ENCODE data around the gene IFIT3.

Gene IFIT3

DNA sequence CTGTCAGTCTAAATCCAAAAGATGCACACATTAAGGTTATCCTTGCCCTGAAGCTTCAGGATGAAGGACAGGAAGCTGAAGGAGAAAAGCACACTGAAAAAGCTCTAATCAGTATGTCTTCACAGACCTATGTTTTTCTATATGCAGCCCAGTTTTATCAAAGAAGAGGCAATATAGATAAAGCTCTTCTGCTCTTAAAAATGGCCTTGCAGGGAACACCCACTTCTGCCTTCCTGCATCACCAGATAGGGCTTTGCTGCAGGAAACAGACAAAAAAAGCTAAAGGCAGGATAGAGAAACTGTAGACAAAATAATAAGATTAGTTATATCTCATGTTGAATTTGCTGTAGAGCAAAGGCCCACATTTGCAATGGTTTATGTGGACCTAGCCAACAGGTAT, 35.1 kb downstream of the IFIT3 start:
- DNase-seq: no peak

DNA sequence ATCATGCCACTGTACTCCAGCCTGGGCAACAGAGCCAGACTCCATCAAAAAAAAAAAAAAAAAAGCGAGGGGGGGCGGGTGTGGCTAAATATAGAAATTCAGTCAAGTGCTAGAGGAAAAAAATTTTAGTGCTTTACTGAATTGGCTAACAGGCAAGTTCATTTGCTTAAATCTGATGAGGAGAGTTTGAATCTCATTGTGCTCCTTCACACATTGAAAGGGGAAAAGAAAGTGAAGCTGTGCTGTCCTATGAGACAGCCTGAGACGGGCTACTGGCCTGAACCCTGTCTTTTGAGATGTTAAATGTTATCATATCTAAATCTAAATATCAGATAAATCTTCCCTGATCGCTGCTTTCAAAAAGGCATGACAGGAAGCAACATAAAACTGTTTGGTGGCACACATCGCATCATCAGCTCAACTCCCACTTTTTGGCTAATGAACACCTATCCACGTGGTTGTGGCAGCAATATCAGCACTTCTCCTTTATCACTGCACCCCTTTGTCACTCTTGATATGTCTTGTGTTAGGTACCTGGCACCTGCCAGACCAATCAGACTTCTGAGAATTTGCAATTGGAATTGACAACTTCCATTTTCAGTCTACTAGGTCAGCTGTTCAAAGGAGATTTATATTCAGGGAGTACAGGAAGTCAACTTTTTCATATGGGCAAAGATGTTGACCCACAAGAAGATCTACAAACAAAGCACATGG, 36.1 kb downstream of the IFIT3 start:
- no peak for DNase-seq

- DNase-seq: no peak
These were observed 36.7 kb downstream of the IFIT3 start for GRCh38 chr10:89364531-89364930.

DNA sequence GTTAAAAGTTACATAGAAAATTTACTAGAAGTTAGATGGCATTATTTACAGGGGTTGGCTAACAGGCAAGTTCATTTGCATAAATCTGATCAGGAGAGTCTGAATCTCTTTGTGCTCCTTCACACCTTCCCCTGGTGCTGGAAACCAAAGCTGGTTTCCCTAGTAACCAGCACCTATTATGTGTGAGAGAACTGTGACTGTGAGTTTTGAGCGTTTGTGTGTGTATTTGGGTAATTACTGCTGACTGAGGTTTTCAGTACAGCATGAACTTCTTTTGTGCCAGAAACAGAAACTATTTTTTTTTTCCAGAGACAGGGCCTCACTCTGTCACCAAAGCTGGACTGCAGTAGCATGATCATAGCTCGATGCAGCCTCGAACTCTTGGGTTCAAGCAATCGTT, 39.7 kb downstream of the IFIT3 start:
- DNase-seq: no peak

GRCh38 chr10:89368129-89368528, 40.3 kb downstream of the IFIT3 start:
- no peak for DNase-seq

- DNase-seq: no peak
These were observed 41.6 kb downstream of the IFIT3 start for GRCh38 chr10:89369156-89370105.

GRCh38 chr10:89371079-89371478, 43.3 kb downstream of the IFIT3 start:
- no peak for DNase-seq

GRCh38 chr10:89371987-89372386, 44.2 kb downstream of the IFIT3 start:
- no peak for DNase-seq

DNA sequence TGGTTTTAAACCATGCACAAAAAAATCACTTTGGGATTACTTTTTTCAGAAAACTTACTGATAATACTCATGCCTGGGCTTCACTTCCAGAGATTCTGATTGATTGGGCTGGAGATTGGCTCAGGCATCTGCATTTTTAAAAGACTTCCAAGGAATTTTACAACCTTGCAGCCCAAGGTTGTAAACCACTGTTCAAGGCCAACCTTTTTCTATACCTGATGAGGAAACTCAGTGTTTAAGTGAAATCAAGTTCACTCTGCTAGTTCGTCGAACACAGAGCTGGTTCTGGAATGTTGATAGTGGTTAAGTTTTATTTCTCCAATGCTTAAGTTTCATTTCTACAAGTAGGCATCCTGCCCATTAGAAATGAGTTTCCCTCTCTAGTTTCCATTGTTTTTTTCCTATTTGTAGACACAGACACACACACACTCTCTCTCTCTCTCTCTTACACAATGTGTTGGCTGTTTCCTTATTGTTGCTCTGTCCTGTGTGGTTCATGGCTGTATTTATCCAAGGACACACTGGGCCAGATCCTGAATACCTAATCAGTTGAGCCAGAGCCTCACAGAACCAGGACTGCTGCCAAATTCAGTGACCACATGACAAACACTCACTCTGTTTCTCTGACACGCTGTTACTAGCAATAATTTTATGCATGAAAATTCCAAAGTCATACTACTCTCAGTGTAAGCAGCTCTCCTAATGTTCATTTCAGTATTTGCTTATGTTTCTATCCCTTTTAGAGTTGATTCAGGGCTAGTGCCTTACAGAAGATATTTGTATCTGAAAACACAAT, 46.3 kb downstream of the IFIT3 start:
- DNase-seq: no peak

- no peak for DNase-seq
These were observed 46.9 kb downstream of the IFIT3 start for GRCh38 chr10:89374713-89375141.

- no peak for DNase-seq
These were observed 50.2 kb downstream of the IFIT3 start, which contains the start of gene IFIT1B for GRCh38 chr10:89377705-89378637. Gene IFIT1B (plus strand): TSS chr10:89378056. CDS start chr10:89378136, 80 bp downstream.

DNA sequence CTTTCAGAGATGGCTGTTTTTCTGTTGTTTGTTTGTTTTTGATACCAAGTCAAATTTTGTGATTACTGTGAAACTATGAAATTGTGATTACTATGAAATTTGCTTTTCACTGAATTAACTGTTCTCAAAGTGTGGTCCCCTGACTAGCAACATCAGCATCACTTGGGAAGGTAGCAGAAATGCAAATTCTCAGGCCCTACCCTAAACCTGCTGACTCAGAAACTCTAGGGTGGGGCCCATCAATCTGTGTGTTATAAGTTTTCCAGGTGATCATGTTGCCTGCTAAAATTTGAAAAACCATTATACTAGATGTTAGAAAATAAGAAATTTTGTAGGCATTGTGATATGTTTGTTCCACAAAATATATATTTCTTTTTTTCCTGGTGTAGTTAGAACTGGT, 51.3 kb downstream of the IFIT3 start:
- DNase-seq: no peak

GRCh38 chr10:89382757-89383156, 55.0 kb downstream of the IFIT3 start:
- no peak for DNase-seq

DNA sequence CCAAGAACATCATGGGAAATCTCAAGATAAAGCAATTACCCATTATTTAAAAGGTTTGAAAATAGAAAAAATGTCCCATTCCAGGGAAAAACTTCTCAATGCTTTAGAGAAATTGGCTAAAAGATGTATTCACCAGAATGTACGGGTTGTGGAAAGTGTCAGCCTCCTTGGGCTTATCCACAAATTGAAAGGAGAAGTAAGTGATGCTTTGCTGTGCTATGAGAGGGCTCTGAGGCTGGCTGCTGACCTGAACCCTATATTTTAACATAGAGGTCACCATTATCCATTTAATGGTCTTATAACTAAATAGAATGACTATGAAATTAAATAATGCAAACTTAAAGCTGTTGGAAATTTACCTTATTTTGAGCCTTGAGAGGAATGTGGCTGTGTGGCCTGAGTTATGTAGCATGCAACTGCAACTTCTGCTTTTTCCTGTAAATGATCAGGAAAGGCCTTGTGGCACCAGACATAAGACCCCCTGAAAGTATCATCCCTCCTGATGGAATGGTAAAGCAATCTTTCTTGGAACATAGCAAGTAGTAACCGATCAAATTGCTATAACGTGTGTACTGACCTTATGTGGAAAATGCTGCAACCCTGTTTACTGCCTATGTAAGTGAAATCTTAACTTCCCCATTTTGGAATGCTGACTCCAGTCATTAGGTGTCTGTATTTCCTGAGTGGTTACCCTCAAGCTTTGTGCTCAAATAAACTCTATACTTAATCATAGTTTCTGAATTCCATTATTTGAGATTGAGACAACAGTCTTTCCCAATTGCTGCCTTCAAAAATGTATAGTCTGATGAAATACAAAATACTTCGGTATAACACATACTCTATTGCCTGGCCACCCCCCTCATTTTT, 56.9 kb downstream of the IFIT3 start:
- DNase-seq: no peak

GRCh38 chr10:89388806-89389205, 61.0 kb downstream of the IFIT3 start:
- DNase-seq: no peak

DNA sequence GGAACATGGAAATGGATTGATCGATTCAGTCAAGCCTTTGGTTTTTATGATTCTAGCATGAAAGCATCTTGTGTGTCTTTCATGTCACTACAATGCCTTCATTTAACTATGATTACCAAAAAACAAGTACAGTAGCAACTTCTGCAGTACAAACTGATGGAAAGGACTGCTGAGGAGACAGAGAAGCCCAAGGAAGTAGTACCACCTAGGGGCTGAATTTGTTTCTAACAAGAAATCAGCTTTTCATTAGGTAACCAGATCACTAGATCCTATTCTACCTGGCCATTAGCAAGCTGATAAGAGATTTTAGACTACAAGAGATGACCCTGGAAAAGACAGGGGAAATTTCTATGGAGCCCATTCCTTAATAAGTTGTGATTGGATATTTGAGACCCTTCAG, 61.5 kb downstream of the IFIT3 start:
- DNase-seq: no peak
